Breast epithelium (tissue), 3 donors: ENCODE measurements around the gene PIP5K1B.

Source experiments
- CTCF ChIP-seq, 3 donors: fragments of 450-650 bp; IDR thresholded peaks; one replicate each; pipeline ENCODE4 v1.5.1; 2016 to 2017; ENCODE audit warnings: antibody characterized with exemption in 3 of 3, mild to moderate bottlenecking in 3 of 3, moderate library complexity in 3 of 3
- POLR2A ChIP-seq: fragments of 450-650 bp; IDR thresholded peaks from one replicate; pipeline ENCODE4 v1.6.1; 2016; ENCODE audit warnings: antibody characterized with exemption, mild to moderate bottlenecking, moderate library complexity

- TF ChIP-seq CTCF (IDR thresholded peaks at IDR 0.05) (no peak), POLR2A (no peak)
These were observed 314.8 kb downstream of the PIP5K1B start for GRCh38 chr9:69019808-69020207.
